ENCODE measurements around the gene FAM193A. TPM values are rescaled to one million over a fixed set of nuclear protein-coding genes. Genes with fewer than 3 reads are reported as not detected.

FAM193A gene
- total and polyA plus RNA-seq, 2 donors (not counting 1 experiment from before 2014, with no cell fraction given): 16.0 to 62.7 TPM

DNA sequence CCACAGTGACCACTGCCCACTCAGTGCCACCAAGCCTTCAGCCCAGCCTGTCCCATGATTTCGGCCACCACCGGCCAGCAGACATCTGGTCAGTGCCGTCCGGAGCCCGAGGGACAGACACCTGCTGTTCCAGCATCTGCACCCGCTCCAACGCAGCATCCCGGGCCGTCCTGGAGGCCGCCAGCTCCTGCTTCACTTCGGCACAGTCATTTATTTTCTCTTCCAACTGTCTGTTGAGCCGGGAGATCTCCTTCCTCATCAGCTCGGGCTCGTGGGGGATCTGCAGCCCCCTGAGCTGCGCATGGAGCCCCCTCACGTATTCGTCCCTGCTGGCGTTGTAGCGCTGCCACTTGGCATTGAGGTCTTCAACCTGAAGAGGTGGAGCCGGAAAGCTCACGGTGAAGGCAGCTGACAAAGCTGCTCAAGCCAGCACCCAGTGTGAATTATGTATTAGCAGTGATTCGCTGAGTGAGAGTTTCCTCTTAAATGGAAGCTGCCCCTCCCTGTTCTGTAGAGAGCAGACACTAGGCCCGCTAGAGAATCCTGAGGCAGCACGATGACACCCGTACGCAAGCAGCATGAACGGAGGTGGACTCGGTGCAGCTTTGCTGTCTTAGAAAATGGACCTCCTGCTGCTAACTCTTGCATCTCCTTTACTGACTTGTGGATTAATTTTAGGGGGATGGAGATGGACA, 208.3 kb downstream of the FAM193A start:
- H3K27ac Mint-ChIP-seq: peak overlapping the region; percentile 93
- no peak overlapping the region for H3K9ac ChIP-seq (ENCODE audit: low read length)
- no peaks in the 10 kb centered on the region for H3K27me3 ChIP-seq (replicated peaks in 1 of 4; ENCODE audit: control extremely low read depth in 1 of 4, control insufficient read depth in 3 of 4, insufficient read depth in 4 of 4, low read length in 3 of 4)
- no peak overlapping the region for H3K4me3 ChIP-seq (ENCODE audit: control extremely low read depth in 1 of 5, extremely low read depth in 1 of 5, insufficient read depth in 1 of 5, low read depth in 2 of 5, low read length in 4 of 5)
- H3K36me3 ChIP-seq (replicated peaks in 1 of 2; ENCODE audit: control extremely low read depth in 1 of 2, control insufficient read depth in 1 of 2, extremely low read depth in 1 of 2, insufficient read depth in 2 of 2, low read length in 1 of 2): peaks cover 4 to 59% of the 10 kb centered on the region in 2 experiments
- peaks cover 30 to 44% of the 10 kb centered on the region in 2 donors for H3K4me1 ChIP-seq (ENCODE audit: control insufficient read depth in 2 of 2, insufficient read depth in 2 of 2, low read length in 2 of 2)
- TF ChIP-seq EZH2 (IDR thresholded peaks at IDR 0.05; ENCODE audit: borderline replicate concordance, insufficient read depth, low read depth, low read length, poor library complexity, severe bottlenecking): no peak
- TF ChIP-seq, protein P1, sequence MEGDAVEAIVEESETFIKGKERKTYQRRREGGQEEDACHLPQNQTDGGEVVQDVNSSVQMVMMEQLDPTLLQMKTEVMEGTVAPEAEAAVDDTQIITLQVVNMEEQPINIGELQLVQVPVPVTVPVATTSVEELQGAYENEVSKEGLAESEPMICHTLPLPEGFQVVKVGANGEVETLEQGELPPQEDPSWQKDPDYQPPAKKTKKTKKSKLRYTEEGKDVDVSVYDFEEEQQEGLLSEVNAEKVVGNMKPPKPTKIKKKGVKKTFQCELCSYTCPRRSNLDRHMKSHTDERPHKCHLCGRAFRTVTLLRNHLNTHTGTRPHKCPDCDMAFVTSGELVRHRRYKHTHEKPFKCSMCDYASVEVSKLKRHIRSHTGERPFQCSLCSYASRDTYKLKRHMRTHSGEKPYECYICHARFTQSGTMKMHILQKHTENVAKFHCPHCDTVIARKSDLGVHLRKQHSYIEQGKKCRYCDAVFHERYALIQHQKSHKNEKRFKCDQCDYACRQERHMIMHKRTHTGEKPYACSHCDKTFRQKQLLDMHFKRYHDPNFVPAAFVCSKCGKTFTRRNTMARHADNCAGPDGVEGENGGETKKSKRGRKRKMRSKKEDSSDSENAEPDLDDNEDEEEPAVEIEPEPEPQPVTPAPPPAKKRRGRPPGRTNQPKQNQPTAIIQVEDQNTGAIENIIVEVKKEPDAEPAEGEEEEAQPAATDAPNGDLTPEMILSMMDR (IDR thresholded peaks at IDR 0.05): no peak
- no peaks in the 10 kb centered on the region for H3K9me3 ChIP-seq (ENCODE audit: control extremely low read depth in 1 of 3, control insufficient read depth in 2 of 3, insufficient read depth in 1 of 3, low read length in 2 of 3)
- no peak overlapping the region for H3K4me3 Mint-ChIP-seq
- intact Hi-C loops (cut with micrococcal nuclease): loop anchor here (5.0 to 10.0 kb wide), 3 partner anchors 188 to 300 kb away; partner anchors contain the start of gene RNF4
- ChIA-PET POLR2A (interaction anchor here (0.6 to 2.3 kb wide), 2 partner anchors 36 to 55 kb away, joined by 3 to 7 read pairs; no protein-coding TSS in a partner anchor), CTCF (interaction anchor here (1.5 kb wide), 1 partner anchor 128 kb away, joined by 3 read pairs; no protein-coding TSS in a partner anchor)
- H3K79me2 ChIP-seq (ENCODE audit: control insufficient read depth, insufficient read depth, low read length): peaks cover 35% of the 10 kb centered on the region
- whole genome bisulfite sequencing (ENCODE audit: insufficient coverage): 93% methylated on average over 28 of the region's 28 CpGs
- H3K27me3 Mint-ChIP-seq: no peaks in the 10 kb centered on the region
- H4K20me1 ChIP-seq (ENCODE audit: control insufficient read depth, insufficient read depth, low read length, poor library complexity, severe bottlenecking): peaks cover 25% of the 10 kb centered on the region
- H2AFZ ChIP-seq (ENCODE audit: insufficient read depth, low read depth, low read length, poor library complexity, severe bottlenecking): no peak overlapping the region
- no peak overlapping the region for H3K4me2 ChIP-seq (replicated peaks; ENCODE audit: low read depth, low read length, poor library complexity, severe bottlenecking)
- peak overlapping the region; percentile 93 to 95 for H3K27ac ChIP-seq (ENCODE audit: low read length in 2 of 2)
- H3K9me3 Mint-ChIP-seq (ENCODE audit: insufficient read depth): no peaks in the 10 kb centered on the region
- H3K4me1 Mint-ChIP-seq: peaks cover 41% of the 10 kb centered on the region
- ATAC-seq (ENCODE audit: low read depth) (no peak), DNase-seq (no peak)

DNA sequence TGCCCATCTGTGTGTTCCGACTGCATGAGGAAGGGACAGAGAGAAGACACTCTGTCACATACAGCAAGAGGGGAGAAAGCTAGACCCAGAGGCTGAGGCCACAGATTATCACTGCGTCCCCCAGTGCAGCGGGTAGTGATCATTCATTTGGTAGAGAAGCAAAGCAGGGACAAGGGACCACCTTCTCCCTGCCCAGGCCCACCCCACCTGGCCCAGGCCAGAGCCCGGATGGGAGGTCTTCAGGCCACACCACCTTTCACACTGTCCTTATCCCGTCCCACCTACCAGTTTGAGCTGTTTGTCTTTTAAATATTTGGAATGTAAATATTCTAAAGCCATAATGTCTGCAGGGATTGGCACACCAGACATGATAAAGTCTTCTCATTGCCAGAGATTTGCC, 209.1 kb downstream of the FAM193A start:
- 100% methylated on average over 1 of the region's 5 CpGs for WGBS (ENCODE audit: insufficient coverage)
- Mint-ChIP-seq H3K27ac (peak overlapping the region; percentile 93), H3K9me3 (ENCODE audit: insufficient read depth) (no peaks in the 10 kb centered on the region), H3K27me3 (no peaks in the 10 kb centered on the region), H3K4me3 (no peak overlapping the region), H3K4me1 (peaks cover 43% of the 10 kb centered on the region)
- H3K4me1 ChIP-seq (ENCODE audit: control insufficient read depth in 2 of 2, insufficient read depth in 2 of 2, low read length in 2 of 2): peaks cover 30 to 44% of the 10 kb centered on the region in 2 donors
- peak overlapping the region; percentile 93 to 95 for H3K27ac ChIP-seq (ENCODE audit: low read length in 2 of 2)
- H4K20me1 ChIP-seq (ENCODE audit: control insufficient read depth, insufficient read depth, low read length, poor library complexity, severe bottlenecking): peaks cover 30% of the 10 kb centered on the region
- H3K9me3 ChIP-seq (ENCODE audit: control extremely low read depth in 1 of 3, control insufficient read depth in 2 of 3, insufficient read depth in 1 of 3, low read length in 2 of 3): no peaks in the 10 kb centered on the region
- no peaks in the 10 kb centered on the region for H3K27me3 ChIP-seq (replicated peaks in 1 of 4; ENCODE audit: control extremely low read depth in 1 of 4, control insufficient read depth in 3 of 4, insufficient read depth in 4 of 4, low read length in 3 of 4)
- peaks cover 4 to 59% of the 10 kb centered on the region in 2 experiments for H3K36me3 ChIP-seq (replicated peaks in 1 of 2; ENCODE audit: control extremely low read depth in 1 of 2, control insufficient read depth in 1 of 2, extremely low read depth in 1 of 2, insufficient read depth in 2 of 2, low read length in 1 of 2)
- H2AFZ ChIP-seq (ENCODE audit: insufficient read depth, low read depth, low read length, poor library complexity, severe bottlenecking): no peak overlapping the region
- POLR2A ChIA-PET: interaction anchor here (0.7 to 2.3 kb wide), 4 partner anchors 17 to 147 kb away, joined by 3 to 7 read pairs (median 4); no protein-coding TSS in a partner anchor
- intact Hi-C loops (cut with micrococcal nuclease): loop anchor here (5.0 to 10.0 kb wide), 3 partner anchors 187 to 299 kb away; partner anchors contain the start of gene RNF4
- H3K9ac ChIP-seq (ENCODE audit: low read length): peak overlapping the region; percentile 43
- CTCF ChIA-PET: interaction anchor here (0.9 to 2.7 kb wide), 9 partner anchors 10 to 240 kb away, joined by 3 to 9 read pairs (median 3); no protein-coding TSS in a partner anchor
- no peak for ATAC-seq (ENCODE audit: low read depth)
- TF ChIP-seq, protein P1 (IDR thresholded peaks at IDR 0.05): no peak
- TF ChIP-seq EZH2 (IDR thresholded peaks at IDR 0.05; ENCODE audit: borderline replicate concordance, insufficient read depth, low read depth, low read length, poor library complexity, severe bottlenecking): no peak
- H3K4me3 ChIP-seq (ENCODE audit: control extremely low read depth in 1 of 5, extremely low read depth in 1 of 5, insufficient read depth in 1 of 5, low read depth in 2 of 5, low read length in 4 of 5): no peak overlapping the region
- H3K4me2 ChIP-seq (replicated peaks; ENCODE audit: low read depth, low read length, poor library complexity, severe bottlenecking): peak overlapping the region; percentile 63
- peaks cover 42% of the 10 kb centered on the region for H3K79me2 ChIP-seq (ENCODE audit: control insufficient read depth, insufficient read depth, low read length)
- no peak for DNase-seq

All from B cell (primary cell).